C4-2B (cell line): ENCODE results near the gene PCSK6.

Experiments
- ZFX ChIP-seq: fragments of 450-650 bp; IDR thresholded peaks from 2 replicates; pipeline ENCODE4 v1.6.1; 2017
- TF ChIP-seq, protein P1 (sequence below): fragments of 450-650 bp; conservative IDR thresholded peaks from 2 replicates; pipeline ENCODE4 v1.5.1; 2017; ENCODE audit warnings: mild to moderate bottlenecking

DNA sequence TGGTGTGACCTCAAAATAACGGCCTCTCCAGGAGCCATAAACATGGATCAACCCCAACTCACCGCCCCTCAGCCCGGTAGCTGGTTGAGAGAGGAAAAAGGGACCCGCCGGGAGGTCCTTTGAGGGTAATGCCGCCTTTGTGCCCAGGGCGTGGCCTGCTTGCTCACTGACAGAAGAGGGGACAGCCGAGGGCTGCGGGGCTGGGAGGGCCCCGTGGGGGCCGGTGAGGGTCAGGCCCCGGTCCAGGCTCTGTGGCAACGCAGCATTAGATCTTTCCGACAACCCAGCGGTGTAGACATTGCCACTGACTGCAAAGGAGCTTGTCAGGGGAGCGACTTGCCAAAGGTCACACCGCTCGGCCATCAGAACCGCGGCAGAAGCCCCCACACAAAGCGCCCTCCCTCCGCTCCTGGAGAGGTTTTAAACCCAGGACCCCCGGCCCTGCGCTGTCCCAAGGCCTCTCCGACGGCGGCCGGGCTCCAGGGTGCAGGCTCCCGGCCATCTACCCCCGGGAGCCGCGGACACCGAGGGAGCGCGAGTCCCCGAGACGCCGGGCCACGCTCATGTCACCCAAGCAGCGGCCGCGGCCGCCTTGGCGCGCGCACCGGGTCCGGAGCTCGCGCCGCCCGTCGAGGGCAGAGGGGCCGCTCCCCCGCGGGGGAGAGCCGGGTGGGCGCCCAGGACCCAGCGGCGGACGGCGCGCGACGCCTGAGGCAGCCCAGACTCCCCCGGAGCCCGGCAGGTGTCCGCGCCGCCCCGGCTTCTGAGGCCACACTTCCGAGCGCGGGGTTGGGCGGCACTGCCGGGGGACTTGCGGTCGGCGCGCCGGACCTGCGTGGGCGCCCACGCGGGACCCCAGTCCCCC is 975 bp downstream of the PCSK6 start:
- TF ChIP-seq, protein P1, sequence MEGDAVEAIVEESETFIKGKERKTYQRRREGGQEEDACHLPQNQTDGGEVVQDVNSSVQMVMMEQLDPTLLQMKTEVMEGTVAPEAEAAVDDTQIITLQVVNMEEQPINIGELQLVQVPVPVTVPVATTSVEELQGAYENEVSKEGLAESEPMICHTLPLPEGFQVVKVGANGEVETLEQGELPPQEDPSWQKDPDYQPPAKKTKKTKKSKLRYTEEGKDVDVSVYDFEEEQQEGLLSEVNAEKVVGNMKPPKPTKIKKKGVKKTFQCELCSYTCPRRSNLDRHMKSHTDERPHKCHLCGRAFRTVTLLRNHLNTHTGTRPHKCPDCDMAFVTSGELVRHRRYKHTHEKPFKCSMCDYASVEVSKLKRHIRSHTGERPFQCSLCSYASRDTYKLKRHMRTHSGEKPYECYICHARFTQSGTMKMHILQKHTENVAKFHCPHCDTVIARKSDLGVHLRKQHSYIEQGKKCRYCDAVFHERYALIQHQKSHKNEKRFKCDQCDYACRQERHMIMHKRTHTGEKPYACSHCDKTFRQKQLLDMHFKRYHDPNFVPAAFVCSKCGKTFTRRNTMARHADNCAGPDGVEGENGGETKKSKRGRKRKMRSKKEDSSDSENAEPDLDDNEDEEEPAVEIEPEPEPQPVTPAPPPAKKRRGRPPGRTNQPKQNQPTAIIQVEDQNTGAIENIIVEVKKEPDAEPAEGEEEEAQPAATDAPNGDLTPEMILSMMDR, result no peak
- peak; percentile 48 for TF ChIP-seq ZFX
